ENCODE results near the gene BTF3.

Gene BTF3

DNA sequence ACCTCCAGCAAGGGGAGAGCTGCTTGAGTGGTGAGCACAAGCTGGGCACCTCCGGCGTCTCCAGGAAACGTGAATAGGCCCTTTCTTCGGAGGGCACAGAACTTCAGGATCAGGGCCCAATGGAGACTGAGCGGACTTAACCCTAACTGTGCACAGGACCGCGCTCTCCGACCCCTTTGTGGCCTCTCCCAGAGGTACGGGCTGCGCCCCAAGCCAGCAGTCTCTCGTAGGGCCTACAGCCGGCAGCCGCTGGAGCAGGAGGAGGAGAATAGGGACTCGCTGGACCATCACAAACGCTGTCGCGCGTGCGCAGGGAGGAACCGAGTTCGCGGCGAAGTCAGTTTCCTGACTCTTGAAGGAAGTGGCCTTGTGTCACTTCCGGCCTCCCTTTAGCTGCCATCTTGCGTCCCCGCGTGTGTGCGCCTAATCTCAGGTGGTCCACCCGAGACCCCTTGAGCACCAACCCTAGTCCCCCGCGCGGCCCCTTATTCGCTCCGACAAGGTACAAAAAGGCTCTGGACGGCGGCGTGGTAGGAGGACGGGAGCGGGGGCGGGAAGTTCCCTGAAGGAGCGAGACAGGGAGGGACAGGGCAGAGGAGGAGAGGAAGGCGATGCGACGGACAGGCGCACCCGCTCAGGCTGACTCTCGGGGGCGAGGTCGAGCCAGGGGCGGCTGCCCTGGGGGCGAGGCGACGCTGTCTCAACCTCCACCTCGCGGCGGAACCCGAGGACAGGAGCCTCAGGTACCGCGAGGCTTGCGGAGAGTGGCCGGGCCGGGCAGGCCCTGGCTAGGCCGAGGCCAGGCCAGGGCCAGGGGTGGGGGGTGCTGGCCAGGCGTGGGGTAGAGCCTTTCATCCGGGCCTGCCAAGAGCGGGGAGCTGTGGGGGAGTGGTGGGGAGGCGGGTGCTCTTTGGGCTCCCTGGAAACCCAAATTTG is at the start of gene BTF3:
Gene BTF3, plus strand, starts transcription at position 386 of the 936 bp plus-strand sequence. Its CDS starts 226 bp downstream, at position 612.
- TF ChIP-seq, protein P1, sequence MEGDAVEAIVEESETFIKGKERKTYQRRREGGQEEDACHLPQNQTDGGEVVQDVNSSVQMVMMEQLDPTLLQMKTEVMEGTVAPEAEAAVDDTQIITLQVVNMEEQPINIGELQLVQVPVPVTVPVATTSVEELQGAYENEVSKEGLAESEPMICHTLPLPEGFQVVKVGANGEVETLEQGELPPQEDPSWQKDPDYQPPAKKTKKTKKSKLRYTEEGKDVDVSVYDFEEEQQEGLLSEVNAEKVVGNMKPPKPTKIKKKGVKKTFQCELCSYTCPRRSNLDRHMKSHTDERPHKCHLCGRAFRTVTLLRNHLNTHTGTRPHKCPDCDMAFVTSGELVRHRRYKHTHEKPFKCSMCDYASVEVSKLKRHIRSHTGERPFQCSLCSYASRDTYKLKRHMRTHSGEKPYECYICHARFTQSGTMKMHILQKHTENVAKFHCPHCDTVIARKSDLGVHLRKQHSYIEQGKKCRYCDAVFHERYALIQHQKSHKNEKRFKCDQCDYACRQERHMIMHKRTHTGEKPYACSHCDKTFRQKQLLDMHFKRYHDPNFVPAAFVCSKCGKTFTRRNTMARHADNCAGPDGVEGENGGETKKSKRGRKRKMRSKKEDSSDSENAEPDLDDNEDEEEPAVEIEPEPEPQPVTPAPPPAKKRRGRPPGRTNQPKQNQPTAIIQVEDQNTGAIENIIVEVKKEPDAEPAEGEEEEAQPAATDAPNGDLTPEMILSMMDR (conservative IDR thresholded peaks at IDR 0.05; ENCODE audit: low read depth, low read length), result no peak

DNA sequence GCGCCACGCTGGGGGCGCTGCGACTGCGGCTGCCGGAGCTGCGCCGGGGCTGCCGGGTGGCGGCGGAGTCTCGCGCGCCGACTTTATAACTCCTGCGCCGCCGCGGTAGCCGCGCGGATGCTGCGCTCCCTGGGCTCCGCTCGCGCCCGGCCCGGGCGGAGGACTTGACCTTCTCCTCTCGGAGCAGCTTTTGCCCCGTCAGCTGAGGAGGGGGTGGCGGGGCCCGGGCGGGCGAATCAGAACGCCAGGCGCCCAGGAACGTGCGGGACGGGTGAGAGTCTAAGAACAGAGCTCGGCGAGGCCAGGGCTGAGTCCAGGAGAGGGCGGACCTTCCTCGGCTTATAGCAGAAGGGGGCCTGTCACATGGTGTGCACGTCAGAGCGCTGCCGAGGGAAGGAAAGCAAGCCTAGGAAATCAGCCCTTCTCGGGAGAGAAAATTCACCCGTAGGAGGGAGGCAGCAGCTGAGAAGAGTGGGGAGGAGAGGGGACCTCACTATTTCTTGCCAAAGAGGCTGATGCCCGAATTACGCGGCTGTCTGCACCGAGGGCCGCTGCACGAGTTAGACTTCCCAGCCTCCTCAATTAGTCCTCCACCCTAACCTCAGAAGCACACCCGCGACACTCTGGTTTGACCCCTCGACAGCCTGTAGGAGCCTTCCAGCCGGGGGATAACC is 49.6 kb upstream of the BTF3 start, which contains the start of gene FOXD1:
Gene FOXD1, minus strand, starts transcription at position 315 of the 674 bp plus-strand sequence. CDS start 415 bp downstream, outside the sequence.
- peak; percentile 94 for DNase-seq (ENCODE audit: low read depth)
- peak within 1 kb of the TSS; percentile 72 for H3K4me3 ChIP-seq (ENCODE audit: low read length)
- TF ChIP-seq, protein P1 (conservative IDR thresholded peaks at IDR 0.05; ENCODE audit: low read depth, low read length), result no peak

More for the DNA sequence above, at the start of gene BTF3:
- DNase-seq (ENCODE audit: low read depth), result peak; percentile 92
- H3K4me3 ChIP-seq (ENCODE audit: low read length), result peak within 1 kb of the TSS; percentile 89

DNA sequence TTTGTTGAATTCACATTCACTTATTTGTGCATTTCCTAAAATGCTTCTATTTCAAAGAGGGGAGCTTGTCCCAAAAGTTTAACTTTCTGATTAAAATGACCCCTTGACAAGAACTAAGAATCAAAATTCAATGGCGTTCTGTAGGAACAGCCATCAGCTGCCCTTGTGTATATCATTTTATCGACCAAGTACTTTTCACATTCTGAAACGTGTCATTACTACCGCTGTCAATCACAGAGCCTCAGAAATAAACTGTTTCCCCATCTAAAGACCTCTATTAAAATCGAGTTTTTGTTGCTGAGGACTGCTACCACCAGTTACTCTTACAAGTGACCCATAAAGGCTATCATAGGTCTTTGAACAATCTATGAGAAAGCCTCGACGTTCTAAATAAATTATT is 48.1 kb upstream of the BTF3 start:
- TF ChIP-seq, protein P1 (conservative IDR thresholded peaks at IDR 0.05; ENCODE audit: low read depth, low read length), result no peak
- H3K4me3 ChIP-seq (ENCODE audit: low read length), result no peak overlapping the region
- no peak for DNase-seq (ENCODE audit: low read depth)

DNA sequence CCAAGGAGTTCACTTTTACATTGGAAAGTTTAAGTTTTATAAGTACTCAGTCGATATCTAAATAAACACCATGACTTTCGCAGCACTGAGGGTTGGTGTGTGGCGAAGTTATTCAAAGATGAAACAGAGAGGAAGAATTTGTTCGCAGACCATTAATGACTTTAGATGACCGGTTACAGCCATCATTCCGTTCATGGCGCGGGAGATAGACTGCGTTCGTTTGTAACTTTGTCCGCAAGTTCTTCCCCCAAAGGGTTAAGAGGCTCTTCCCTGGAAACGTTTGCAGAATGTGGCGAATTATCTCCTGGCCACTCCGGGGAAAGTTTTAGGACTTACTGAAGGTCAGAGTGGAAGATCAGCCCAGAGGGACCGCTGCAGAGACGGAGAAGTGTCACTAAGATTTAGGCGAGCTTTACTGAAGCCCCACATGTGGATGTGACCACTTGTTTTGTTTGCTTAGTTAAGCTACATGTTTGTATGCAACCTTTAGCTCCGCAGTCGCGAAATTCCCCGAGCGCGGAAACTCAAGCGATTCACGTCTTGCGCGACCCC is 47.5 kb upstream of the BTF3 start:
- TF ChIP-seq, protein P1 (conservative IDR thresholded peaks at IDR 0.05; ENCODE audit: low read depth, low read length), result no peak
- H3K4me3 ChIP-seq (ENCODE audit: low read length), result peak overlapping the region; percentile 36
- DNase-seq (ENCODE audit: low read depth), result no peak

DNA sequence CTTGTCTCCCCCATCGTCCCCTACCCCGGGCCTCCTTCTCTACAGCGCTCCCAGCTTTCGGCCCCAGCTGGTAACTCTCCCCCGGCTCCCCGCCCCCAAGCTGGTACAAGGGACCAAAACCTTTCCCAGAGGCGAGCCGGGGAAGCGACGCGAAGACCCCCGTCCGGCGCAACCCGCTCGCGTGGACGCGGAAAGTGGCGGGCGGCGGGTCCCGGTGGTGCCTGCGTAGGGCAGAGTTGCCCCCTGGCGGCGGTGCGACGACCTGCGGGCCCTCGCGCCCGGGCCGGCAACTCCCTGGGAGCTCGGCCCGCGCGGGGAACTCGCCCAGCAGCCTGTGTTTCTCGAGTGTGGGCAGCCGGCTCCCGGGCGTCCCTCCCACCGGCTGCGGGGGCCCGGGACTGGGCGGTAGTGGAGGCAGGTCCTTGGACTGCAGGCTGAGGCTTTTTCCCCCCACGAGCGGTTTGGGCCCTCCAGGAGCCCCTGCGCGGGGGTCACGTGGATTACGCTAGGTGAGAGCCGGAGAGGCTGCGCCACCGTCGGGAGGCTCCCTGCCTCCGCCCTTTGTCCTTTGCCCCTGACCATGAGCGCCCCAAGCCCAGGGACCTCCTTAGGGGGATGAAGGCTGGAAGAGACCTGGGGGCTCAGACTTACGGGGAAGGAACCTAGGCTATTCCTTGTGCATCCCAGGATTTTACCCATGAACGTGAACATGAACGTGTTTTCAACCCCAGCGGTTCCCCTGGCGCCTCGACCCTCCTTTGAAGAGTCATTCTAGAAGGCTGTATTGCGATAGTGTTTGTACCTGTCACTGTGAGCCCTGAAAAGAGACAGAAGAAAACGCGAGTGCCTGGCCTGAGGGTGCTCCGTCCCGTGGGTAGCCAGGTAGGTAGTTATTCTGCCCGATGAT is 46.8 kb upstream of the BTF3 start:
- peak overlapping the region; percentile 36 for H3K4me3 ChIP-seq (ENCODE audit: low read length)
- no peak for DNase-seq (ENCODE audit: low read depth)

DNA sequence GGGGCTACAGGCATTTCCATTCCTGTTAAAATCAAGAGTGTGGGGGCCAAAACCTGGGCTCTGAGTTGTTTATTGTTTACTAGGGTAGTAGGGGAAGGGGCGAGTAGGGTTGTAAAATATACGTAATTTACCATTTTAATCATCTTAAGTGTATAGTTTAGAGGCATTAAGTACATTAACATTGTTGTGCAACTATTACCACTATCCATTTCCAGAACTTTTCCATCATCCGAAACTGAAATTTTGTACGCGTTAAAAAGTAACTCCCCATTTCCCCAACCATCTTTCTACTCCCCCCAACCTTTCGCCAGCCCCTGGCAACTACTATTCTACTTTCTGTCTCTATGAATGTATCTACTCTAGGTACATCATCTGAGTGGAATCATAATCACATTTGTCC is 46.0 kb upstream of the BTF3 start:
- no peak for DNase-seq (ENCODE audit: low read depth)
- no peak overlapping the region for H3K4me3 ChIP-seq (ENCODE audit: low read length)
- TF ChIP-seq, protein P1 (conservative IDR thresholded peaks at IDR 0.05; ENCODE audit: low read depth, low read length), result no peak

More for the DNA sequence above, 46.8 kb upstream of the BTF3 start:
- TF ChIP-seq, protein P1 (conservative IDR thresholded peaks at IDR 0.05; ENCODE audit: low read depth, low read length), result peak; percentile 68
